ENCODE measurements around the gene CRHR2.

The CRHR2 gene

GRCh38 chr7:30706908-30707307 lies 24.7 kb upstream of the CRHR2 start:
- no peak for DNase-seq (ENCODE audit: low read depth)

- no peak for DNase-seq (ENCODE audit: low read depth)
Measured at GRCh38 chr7:30706316-30706715, 24.1 kb upstream of the CRHR2 start.

GRCh38 chr7:30705596-30705995 lies 23.3 kb upstream of the CRHR2 start:
- no peak for DNase-seq (ENCODE audit: low read depth)

GRCh38 chr7:30705008-30705407 lies 22.8 kb upstream of the CRHR2 start:
- no peak for DNase-seq (ENCODE audit: low read depth)

GRCh38 chr7:30703756-30704155 lies 21.5 kb upstream of the CRHR2 start:
- DNase-seq (ENCODE audit: low read depth) = no peak

GRCh38 chr7:30702200-30702599 lies 19.9 kb upstream of the CRHR2 start:
- no peak for DNase-seq (ENCODE audit: low read depth)

GRCh38 chr7:30700941-30701340 lies 18.7 kb upstream of the CRHR2 start:
- DNase-seq (ENCODE audit: low read depth) = no peak

- no peak for DNase-seq (ENCODE audit: low read depth)
Measured at GRCh38 chr7:30699706-30700495, 17.6 kb upstream of the CRHR2 start.

- no peak for DNase-seq (ENCODE audit: low read depth)
Measured at GRCh38 chr7:30698481-30698880, 16.2 kb upstream of the CRHR2 start.

- DNase-seq (ENCODE audit: low read depth) = no peak
Measured at GRCh38 chr7:30697719-30698460, 15.6 kb upstream of the CRHR2 start.

GRCh38 chr7:30694774-30695721 lies 12.8 kb upstream of the CRHR2 start:
- no peak for DNase-seq (ENCODE audit: low read depth)

- DNase-seq (ENCODE audit: low read depth) = no peak
Measured at GRCh38 chr7:30694218-30694745, 12.0 kb upstream of the CRHR2 start.

GRCh38 chr7:30692882-30693281 lies 10.6 kb upstream of the CRHR2 start:
- DNase-seq (ENCODE audit: low read depth) = no peak

- no peak for DNase-seq (ENCODE audit: low read depth)
Measured at GRCh38 chr7:30692438-30692837, 10.2 kb upstream of the CRHR2 start.

- DNase-seq (ENCODE audit: low read depth) = no peak
Measured at GRCh38 chr7:30690011-30690410, 7.8 kb upstream of the CRHR2 start.

GRCh38 chr7:30688718-30689221 lies 6.5 kb upstream of the CRHR2 start:
- no peak for DNase-seq (ENCODE audit: low read depth)

GRCh38 chr7:30687604-30688003 lies 5.3 kb upstream of the CRHR2 start:
- DNase-seq (ENCODE audit: low read depth) = no peak

- no peak for DNase-seq (ENCODE audit: low read depth)
Measured at GRCh38 chr7:30684351-30684750, 2.1 kb upstream of the CRHR2 start.

GRCh38 chr7:30683816-30684215 lies 1.6 kb upstream of the CRHR2 start:
- no peak for DNase-seq (ENCODE audit: low read depth)

- no peak for DNase-seq (ENCODE audit: low read depth)
Measured at GRCh38 chr7:30683306-30683705, 1.1 kb upstream of the CRHR2 start.

GRCh38 chr7:30681815-30682211 lies 443 bp downstream of the CRHR2 start:
- no peak for DNase-seq (ENCODE audit: low read depth)

GRCh38 chr7:30681331-30681797 lies 892 bp downstream of the CRHR2 start:
- DNase-seq (ENCODE audit: low read depth) = no peak
